ENCODE measurements around the gene CDK9. TPM values are rescaled to one million over a fixed set of nuclear protein-coding genes. Genes with fewer than 3 reads are reported as not detected.

Gene CDK9
- total RNA-seq, 1 donor from 2014 or later: 116 TPM

DNA sequence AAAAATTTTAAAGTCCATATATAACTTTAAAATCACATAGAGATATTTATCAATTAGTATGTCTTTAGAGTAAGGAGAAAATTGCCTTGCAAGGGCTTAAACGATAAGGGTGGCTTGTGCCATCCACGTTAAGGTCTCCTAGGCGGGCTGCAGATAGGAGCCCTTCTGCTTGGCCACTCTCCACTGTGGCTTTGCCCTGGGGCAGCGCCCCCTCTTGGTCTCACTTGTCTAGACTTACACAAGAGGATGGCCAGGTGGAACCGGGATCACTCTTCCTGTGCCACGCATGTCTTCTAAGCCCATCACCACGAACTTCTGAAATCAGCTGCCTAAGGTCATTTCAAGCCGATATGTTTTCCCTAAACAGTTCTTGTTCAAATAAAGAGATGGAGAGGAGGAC, 19.8 kb downstream of the CDK9 start:
- DNase-seq: peak; percentile 78

DNA sequence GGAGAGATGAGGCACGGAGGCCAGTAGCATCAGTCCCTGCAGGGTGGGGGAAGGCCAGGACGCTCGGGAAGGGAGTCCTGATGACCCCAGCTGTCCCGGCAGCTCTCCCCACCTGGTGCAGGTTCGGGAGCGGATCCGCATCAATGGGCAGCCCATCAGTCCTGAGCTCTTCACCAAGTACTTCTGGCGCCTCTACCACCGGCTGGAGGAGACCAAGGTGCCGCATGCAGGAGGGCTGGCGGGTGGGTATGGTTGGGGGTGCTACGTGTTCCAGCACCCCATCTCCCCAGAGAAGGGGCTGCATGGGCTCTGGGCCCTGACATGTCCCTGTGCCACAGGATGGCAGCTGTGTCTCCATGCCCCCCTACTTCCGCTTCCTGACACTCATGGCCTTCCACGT, 21.0 kb downstream of the CDK9 start:
- no peak for DNase-seq

DNA sequence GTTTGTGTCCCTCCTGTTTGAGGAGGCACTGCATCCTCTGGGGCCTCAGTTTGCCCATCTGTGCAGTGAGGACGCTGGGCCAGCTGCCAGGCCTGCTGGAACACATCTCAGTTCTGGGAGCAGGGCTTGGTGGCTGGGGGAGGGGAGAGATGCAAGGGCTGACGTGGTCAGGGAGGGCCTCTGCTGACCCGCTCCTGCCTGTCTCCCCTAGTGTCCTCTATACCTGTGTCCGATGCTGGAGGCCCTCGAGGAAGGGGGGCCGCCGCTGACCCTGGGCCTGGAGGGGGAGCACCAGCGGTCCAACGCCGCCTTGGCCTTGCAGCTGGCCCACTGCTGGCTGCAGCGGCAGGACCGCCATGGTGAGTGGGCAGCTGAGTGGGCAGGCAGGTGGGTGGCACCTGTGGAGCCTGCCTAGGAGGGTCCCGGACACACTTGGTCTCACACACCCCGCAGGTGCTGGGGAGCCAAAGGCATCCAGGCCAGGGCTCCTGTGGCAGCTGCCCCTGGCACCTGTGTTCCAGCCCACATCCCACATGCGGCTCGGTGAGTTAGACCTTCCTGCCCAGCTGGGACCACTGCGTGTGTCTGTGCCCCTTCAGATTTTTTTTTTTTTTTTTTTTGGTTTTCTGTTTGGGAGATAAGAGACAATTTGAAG, 22.6 kb downstream of the CDK9 start:
- no peak for DNase-seq

DNA sequence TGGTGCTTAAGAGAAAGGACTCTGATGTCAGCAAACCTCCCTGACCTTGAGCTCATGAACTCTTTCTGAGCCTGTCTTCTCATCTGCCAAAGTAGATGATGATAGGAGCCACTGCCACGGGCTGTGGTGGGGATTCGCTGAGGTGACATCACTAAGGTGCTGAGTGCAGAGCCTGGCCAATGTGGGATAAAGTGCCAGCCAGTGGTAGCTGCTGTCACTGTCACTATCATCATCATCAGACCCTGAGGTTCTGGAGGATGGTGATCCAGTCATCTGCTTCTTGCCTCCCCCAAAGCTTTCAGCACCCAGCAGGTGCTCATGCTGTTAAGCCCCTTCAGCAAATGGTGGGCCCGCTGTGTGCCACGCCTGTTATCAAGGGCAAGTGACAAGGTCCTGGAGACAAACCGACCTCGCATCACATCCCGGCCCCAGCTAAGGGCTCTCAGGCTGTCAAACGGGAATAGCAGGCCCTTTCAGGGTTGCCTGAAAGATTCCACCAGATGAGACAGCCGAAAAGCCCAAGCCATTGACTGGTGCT, 23.2 kb downstream of the CDK9 start:
- DNase-seq: no peak

DNA sequence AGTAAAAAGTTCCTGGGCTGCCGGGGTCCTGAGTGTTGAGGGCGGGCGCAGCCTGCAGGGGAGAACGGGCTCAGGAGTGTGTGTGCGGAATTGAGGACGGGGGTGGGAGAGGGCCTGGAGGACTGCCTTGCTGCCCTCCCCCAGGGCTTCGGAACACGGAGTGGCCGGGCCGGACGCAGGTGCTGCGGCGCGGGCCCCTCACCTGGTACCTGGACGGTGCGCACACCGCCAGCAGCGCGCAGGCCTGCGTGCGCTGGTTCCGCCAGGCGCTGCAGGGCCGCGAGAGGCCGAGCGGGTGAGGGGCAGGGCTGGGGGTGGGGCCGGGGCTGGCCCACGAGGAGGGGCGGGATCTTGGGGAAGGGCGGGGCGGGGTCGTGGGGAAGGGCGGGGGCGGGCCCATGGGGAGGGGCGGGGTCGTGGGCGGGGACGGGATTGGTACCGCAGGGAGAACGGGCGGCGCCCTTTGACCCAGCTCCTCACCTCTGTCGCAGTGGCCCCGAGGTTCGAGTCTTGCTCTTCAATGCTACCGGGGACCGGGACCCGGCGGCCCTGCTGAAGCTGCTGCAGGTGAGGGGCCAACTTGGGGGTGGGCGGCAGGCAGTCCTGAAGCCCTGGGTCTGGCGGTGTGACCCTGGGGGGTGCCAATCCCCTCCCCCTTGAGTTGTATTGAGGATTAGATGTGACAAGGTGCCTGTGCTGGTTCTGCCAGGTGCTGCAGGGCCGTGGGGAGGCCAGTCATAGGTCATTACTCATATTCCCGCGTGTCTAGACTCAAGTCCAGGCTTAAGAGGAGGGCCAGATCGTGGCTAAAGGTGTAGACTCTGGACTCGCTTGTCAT, 23.9 kb downstream of the CDK9 start:
- no peak for DNase-seq

DNA sequence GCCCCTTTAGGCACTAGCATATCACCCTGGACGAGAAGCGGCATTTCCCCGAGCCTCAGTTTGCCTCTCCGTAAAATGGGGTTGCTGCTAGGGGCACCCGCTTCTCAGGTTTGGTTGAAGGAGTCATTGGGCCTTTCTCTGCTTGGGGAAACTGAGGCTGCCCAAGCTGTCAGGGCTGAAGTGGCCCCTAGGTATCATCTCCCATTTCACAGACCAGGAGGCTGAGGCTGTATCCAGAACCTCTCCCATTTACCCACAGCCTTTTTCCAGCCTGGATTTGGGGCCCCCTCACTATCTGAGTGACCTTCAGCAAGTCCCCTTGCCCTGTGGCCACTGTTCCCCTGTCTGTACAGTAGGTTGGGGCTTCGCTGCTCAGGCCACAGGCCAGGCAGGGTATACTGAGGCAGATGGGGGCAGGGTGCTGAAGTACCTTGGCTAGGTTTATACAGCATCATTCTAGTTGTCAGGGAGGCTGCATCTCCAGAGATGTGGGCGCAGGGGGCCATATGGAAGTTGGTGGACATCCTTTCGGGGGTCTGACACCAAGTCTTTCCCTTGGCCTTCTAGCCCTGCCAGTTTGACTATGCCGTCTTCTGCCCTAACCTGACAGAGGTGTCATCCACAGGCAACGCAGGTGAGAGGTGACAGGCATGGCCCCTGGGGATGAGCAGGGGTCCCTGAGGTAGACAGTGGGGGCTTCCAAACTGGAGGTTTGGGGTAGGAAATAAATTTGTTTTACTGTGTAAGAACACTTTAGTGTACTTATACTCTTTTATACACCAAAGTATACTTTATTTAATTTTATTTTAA, 24.7 kb downstream of the CDK9 start:
- DNase-seq: no peak

DNA sequence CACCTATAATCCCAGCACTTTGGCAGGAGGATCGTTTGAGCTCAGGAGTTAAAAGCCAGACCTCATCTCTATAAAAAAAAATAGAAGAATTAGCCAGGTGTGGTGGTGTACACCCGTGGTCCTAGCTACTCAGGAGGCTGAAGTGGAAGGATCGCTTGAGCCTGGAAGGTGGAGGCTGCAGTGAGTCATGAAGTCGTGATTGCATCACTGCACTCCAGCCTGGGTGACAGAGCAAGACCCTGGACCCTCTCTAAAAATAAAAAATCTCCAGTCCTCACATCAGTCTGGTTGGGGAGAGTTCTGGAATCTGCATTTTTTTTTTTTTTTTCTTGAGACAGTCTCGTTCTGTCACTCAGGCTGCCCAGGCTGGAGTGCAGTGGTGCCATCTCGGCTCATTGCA, 26.2 kb downstream of the CDK9 start:
- no peak for DNase-seq

DNA sequence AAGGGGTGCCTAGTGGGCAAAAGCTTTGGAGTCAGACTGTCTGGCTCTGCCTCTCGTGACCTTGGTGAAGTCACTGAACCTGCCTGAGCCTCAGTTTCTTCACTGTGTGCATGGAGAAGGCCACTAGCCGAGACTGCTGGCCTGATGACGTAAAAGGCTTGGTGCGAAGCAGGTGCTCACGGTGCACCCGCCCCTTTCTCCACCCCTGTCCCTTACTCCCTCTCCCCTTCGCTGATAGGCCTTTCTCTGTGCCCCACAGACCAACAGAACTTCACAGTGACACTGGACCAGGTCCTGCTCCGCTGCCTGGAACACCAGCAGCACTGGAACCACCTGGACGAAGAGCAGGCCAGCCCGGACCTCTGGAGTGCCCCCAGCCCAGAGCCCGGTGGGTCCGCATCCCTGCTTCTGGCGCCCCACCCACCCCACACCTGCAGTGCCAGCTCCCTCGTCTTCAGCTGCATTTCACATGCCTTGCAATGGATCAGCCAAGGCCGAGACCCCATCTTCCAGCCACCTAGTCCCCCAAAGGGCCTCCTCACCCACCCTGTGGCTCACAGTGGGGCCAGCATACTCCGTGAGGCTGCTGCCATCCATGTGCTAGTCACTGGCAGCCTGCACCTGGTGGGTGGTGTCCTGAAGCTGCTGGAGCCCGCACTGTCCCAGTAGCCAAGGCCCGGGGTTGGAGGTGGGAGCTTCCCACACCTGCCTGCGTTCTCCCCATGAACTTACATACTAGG, 27.3 kb downstream of the CDK9 start:
- DNase-seq: no peak

DNA sequence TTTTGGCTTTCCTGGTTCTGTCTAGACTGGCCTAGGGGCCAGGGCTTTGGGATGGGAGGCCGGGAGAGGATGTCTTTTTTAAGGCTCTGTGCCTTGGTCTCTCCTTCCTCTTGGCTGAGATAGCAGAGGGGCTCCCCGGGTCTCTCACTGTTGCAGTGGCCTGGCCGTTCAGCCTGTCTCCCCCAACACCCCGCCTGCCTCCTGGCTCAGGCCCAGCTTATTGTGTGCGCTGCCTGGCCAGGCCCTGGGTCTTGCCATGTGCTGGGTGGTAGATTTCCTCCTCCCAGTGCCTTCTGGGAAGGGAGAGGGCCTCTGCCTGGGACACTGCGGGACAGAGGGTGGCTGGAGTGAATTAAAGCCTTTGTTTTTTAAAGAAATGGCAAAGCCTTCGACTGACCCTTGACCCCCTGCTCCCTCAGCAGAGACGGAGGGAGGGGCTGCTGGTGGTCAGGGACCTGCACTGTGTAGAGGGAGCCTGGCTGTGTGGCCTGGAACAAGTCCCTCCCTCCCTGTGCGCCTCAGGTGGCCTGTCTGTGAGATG, 27.9 kb downstream of the CDK9 start:
- DNase-seq: peak; percentile 76

DNA sequence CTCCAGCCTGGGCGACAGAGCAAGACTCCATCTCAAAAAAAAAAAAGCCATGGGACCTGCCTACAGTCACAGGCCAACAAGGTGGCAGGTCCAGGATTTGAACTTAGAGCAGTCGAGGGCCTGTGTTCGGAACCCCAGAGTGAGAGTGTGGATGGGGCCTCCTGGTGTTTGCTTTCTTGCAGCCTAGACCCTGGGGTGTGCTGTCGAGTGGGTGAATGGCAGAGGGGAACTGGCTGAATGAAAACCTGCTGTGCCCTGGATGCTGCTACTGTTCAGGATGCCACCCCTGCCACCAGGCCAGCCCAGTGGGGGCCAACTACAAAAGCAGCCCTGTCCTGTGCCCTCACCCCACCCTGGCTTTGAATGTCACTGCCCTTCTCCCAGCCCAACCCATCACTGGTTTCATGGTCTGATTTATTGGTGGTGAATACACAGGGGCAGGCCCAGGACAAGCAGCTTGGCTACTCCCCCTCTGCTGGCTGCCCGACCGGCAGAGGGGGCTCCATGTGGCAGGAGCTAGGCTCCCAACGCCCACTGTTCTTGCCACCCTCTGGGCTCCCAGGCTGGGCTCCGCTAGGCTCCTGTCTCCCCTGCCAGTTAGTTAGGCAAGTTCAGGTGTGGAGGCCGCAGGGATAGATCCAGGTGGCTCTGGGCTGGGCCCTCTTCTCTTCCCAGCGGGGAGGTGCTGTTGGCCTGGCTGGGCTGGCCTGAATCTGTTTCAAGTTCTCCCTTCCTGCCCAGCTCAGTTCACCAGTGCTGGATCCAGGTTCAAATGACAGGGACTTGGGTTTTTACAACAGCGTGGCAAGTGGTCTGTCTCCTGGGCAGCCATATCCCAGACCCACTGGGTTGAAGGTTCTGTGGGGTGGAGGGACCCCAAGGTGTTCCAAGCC, 29.0 kb downstream of the CDK9 start:
- DNase-seq: no peak

DNA sequence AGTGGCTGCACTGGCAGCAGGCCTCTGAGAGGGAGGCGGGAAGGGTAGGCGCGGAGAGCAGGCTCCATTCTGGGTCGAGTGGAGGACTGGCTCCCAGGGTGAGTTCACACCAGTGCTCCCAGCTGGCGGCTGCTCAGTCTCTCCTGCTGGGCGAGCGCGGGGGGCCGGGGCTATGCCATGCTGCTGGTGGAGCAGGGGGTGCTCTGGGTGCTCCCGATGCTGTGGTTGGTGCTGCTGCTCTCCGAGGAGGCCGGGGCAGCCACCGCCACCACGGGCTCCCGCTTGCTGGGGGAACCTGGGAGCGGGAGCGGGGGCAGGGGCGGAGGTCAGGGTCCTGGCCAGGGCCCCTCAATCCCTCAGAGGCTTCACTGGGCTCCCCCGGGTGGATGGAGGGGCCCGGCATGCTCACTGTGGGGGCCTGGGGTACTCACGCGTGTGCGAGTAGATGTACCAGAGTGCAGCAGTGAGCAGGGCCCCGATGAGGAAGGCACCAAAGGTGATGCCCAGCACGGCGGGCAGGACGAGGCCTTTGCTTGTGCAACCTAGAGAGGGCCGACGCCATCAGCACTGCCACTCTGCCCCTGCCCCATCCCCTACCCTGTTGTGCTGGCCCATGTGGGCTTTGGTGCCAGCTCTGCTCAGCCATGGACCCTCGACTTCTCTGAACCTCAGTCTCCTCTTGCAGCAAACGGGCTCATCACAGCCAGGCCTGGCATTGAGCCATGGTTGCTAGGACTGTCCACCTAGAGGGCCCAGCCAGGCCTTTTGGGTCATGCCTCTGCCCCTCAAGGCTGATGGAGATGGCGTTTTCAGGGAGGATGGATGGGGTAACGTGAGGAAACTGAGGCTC, 29.9 kb downstream of the CDK9 start:
- DNase-seq: no peak

DNA sequence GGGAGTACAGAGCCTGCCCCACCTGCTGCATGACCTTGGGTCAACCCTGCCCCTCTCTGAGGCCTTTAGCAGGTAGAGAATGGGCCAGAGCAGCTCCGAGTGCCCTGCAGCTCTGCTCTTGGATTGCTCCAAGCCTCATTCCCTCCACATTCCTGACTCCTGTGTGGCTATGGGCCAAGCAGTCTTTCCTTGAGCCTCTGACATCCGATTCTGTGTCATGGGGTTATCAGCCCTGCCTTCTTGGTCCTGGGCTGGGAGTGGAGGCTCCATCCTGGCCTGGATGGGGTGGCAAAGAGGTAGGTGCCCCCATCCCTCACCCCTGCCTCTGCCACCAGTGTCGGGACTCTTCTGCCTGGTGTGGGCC, 30.5 kb downstream of the CDK9 start:
- peak; percentile 64 for DNase-seq

DNA sequence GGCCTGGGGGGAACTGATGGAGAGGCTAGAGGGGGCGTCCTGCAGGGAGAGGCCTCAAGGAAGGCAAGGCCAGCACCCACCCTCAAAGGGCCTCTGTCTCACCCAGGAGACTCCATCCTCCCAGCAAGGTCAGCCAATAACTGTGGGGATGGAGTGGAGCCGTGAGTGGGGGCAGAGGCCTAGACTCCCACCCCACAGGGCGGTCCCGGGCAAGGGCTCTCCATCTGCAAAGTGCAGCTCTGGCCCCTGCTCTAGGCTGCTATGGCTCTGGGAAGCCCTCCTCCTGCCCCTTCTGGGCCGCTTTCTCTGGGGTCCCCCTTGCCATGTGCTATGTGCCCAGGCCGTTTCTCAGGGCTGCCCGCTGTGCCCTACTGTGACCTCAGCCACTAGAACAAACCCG, 30.9 kb downstream of the CDK9 start:
- no peak for DNase-seq

DNA sequence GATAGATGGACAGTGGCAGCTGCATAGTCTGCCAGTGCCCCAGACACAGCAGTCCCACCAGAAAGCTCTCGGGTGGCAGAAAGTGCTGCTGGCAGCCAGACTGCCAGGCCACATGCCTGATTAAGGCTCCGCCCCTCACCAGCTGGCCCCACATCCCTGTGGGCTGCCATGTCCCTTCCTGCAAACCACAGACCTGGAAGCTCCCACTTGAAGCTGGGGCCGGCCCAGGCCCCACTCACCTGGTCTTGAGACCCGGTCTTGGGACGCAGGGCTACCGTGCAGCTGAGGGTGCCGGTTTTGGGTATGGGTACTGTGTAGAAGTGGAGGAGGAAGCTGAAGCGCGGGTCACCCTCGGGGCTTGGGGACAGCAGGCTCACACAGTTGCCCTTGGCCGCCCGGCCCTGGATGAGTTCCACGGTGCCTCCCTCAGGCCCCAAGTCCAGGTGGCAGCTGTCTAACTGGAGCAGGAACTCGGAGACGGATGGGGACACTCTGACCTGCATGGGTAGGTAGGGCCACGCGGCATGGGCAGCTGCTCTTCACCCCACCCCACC, 32.1 kb downstream of the CDK9 start:
- no peak for DNase-seq

DNA sequence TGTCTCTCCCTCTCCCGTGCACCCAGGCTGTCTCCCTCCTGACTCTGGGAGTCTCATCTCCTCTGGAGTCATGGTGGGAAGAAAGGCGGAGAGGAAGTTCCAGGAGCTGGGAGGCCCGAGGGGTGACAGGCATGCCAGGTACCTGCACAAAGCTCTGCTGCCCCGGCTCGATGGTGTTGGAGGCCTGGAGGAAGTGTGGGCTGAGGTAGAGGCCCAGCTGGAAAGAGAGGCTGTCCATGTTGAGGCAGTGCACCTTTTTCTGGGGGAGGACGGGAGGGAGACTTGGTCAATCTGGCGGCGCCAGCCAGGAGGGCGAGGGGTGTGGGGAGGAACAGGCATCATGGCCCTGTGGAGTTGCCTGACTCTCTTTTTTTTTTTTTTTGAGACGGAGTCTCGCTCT, 32.7 kb downstream of the CDK9 start:
- DNase-seq: no peak

DNA sequence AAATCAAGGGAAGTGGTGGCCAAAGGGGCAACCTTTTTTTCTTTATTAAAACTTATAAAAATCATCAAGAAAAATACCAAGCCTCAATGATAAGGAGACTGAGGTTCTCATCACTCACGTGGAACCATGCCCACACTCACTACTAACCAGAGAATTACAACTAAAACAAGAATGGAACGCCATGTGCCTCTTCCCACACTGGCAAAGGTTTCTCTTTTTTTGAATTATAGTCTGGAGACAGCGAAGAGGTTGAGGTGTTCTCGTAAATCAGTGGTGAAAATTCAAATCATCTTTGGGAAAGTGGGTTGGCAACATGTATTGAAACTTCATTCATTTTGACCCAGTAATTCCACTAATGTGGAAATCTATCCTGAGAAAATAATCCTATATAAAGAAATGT, 36.3 kb downstream of the CDK9 start:
- DNase-seq: no peak

DNA sequence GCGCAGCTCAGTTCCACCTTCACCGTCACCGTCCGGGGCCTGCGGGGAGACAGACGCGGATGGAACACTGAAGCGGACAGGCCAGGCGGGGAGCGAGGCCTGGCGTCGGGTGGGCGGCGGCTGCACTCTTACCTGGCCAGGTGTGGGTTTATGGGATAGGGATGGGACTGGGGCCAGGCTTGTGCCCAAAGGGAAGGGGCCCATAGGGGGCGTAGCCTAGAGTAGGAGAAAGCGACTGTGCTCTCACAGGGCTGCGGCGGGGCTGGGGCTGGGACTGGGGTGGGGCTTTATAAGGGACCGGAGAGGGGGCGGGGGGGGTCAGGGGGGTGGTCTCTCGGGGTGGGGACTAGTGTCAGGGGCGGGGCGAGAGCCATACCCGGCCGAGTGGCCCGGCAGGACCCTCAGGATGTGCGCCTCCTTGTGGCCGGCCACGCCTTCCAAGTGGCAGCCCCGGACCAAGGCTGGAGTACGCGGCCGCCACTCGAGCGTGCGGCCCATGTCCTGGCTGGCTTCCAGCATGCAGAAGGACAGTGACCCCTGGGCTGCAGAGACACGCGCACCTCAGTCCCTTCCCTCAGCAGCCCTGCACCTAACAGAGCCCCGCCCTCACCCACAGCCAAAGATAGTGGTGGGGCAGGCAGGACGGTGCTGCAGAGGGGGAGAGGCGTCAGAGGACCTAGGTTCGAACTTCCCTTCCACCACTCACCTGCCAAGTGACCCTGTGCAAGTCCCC, 39.7 kb downstream of the CDK9 start:
- no peak for DNase-seq

DNA sequence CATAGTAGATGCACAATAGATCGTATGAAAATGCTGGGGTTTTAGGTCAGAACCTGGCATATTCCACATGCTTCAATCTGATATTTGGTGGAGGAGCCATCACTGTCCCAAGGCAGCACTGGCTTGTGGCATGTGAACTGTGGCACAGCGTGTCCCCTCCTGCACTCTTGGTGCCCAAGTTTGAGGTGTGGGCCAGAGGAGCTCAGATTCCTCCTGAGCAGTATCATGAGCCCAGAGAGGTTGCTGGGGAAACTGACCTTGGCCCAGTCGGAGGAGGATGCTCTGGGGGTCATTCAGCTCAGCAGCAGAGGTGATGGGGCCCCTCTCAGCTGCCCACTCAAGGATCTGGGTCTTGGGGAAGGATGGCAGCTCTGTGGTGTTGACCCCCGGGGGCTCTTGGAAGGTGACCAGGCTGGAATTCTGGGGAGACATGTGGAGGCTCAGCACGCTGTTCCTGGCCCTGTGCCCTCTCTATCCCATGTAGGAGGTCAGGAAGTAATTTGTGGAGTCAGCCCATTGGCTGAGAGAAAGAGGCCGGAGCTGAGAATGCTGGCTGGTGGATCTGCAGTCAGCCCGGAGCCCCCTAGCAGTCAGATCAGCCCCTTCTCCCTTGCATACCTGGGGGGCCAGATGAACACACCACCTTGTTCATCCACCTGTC, 40.5 kb downstream of the CDK9 start:
- DNase-seq: no peak

All from dermis blood vessel endothelial cell (primary cell).